ENCODE data around the gene VEPH1.

VEPH1 gene

GRCh38 chr3:157502916-157503595, at the start of gene VEPH1:
VEPH1 (minus strand) TSS chr3:157503416; CDS start chr3:157495349, 8,067 bp downstream.
- DNase-seq = no peak

GRCh38 chr3:157551961-157552360, 48.7 kb upstream of the VEPH1 start:
- no peak for DNase-seq

GRCh38 chr3:157549498-157549897, 46.3 kb upstream of the VEPH1 start:
- no peak for DNase-seq

GRCh38 chr3:157544501-157545130, 41.4 kb upstream of the VEPH1 start:
- DNase-seq = no peak

- DNase-seq = no peak
Measured at GRCh38 chr3:157543501-157544035, 40.4 kb upstream of the VEPH1 start.

- DNase-seq = peak; percentile 6
Measured at GRCh38 chr3:157542711-157543500, 39.7 kb upstream of the VEPH1 start.

- DNase-seq = no peak
Measured at GRCh38 chr3:157541506-157542236, 38.5 kb upstream of the VEPH1 start.

GRCh38 chr3:157540656-157541055, 37.4 kb upstream of the VEPH1 start:
- no peak for DNase-seq

- no peak for DNase-seq
Measured at GRCh38 chr3:157535667-157536066, 32.5 kb upstream of the VEPH1 start.

GRCh38 chr3:157534725-157535161, 31.5 kb upstream of the VEPH1 start:
- DNase-seq = no peak

GRCh38 chr3:157533298-157534070, 30.3 kb upstream of the VEPH1 start:
- no peak for DNase-seq

- DNase-seq = peak; percentile 62
Measured at GRCh38 chr3:157532529-157533297, 29.5 kb upstream of the VEPH1 start.

- DNase-seq = no peak
Measured at GRCh38 chr3:157531771-157532170, 28.6 kb upstream of the VEPH1 start.

- no peak for DNase-seq
Measured at GRCh38 chr3:157531301-157531660, 28.1 kb upstream of the VEPH1 start.

GRCh38 chr3:157530637-157531300, 27.6 kb upstream of the VEPH1 start:
- no peak for DNase-seq

- no peak for DNase-seq
Measured at GRCh38 chr3:157529751-157530150, 26.5 kb upstream of the VEPH1 start.

GRCh38 chr3:157529085-157529484, 25.9 kb upstream of the VEPH1 start:
- no peak for DNase-seq

GRCh38 chr3:157527131-157527881, 24.1 kb upstream of the VEPH1 start:
- no peak for DNase-seq

GRCh38 chr3:157526036-157526435, 22.8 kb upstream of the VEPH1 start:
- no peak for DNase-seq

- no peak for DNase-seq
Measured at GRCh38 chr3:157523814-157524213, 20.6 kb upstream of the VEPH1 start.

Measured in NCI-H2227 treated with DMSO at 0.1 percent for 48 hours (cell line).